OCI-LY3 (cell line): ENCODE results near the gene ERBIN.
"Not testable (repeated sequence)": the region's sequence is repeated elsewhere in the genome, so short reads cannot be mapped to it uniquely, and the experiment has no call there.

ENCODE experiments used
- H2AFZ ChIP-seq: fragments of 200-600, 300-600 bp; shearing (Covaris generic); 2 replicates; pipeline ENCODE4 v1.6.0; 2014; ENCODE audit warnings: antibody characterized with exemption, low read depth, low read length
- H3K27ac ChIP-seq: fragments of 200-600, 300-600 bp; sonication (generic); 2 replicates; pipeline ENCODE4 v1.5.1; 2014; ENCODE audit warnings: mild to moderate bottlenecking, low read length, moderate library complexity, mixed read lengths
- H3K27me3 ChIP-seq: fragments of 200-600, 300-600 bp; sonication (generic); 2 replicates; pipeline ENCODE4 v1.6.1; 2014; ENCODE audit warnings: low read depth, low read length, mixed read lengths
- H3K36me3 ChIP-seq: fragments of 200-600, 300-600 bp; sonication (generic); replicated peaks from 2 replicates; pipeline ENCODE3; 2014; ENCODE audit warnings: low read depth, low read length, mixed read lengths
- H3K4me1 ChIP-seq: fragments of 300-600, 200-600 bp; sonication (generic); 2 replicates; pipeline ENCODE4 v1.6.1; 2014; ENCODE audit warnings: low read length, mixed read lengths
- H3K4me2 ChIP-seq: fragments of 200-600, 300-600 bp; sonication (generic); 2 replicates; pipeline ENCODE4 v1.6.1; 2014; ENCODE audit warnings: low read length, mixed read lengths
- H3K4me3 ChIP-seq: fragments of 300-600, 200-600 bp; sonication (generic); 2 replicates; pipeline ENCODE4 v1.5.1; 2014; ENCODE audit warnings: antibody characterized with exemption, mild to moderate bottlenecking, low read length, moderate library complexity
- H3K79me2 ChIP-seq: fragments of 300-600, 200-600 bp; shearing (Covaris generic); 2 replicates; pipeline ENCODE4 v1.6.1; 2014; ENCODE audit warnings: mild to moderate bottlenecking, low read length, mixed read lengths
- H3K9ac ChIP-seq: fragments of 300-600, 200-600 bp; shearing (Covaris generic); 2 replicates; pipeline ENCODE4 v1.6.0; 2014; ENCODE audit warnings: mild to moderate bottlenecking, low read length, moderate library complexity
- H3K9me3 ChIP-seq: fragments of 200-600, 300-600 bp; shearing (Covaris generic); 2 replicates; pipeline ENCODE4 v1.6.1; 2014; ENCODE audit warnings: low read length, mixed read lengths; ENCODE audit not compliant: insufficient read depth
- H4K20me1 ChIP-seq: fragments of 200-600, 300-600 bp; sonication (generic); 2 replicates; pipeline ENCODE4 v1.6.1; 2016; ENCODE audit warnings: low read length, mixed read lengths; ENCODE audit not compliant: insufficient read depth
- EZH2phosphoT487 ChIP-seq: fragments of 200-600 bp; shearing (Covaris generic); IDR thresholded peaks from 2 replicates; pipeline ENCODE4 v1.6.1; 2018; ENCODE audit warnings: antibody characterized with exemption, mixed run types, low read depth
- TF ChIP-seq, protein P1 (sequence below): fragments of 200-600, 300-600 bp; sonication (generic); IDR thresholded peaks from 2 replicates; pipeline ENCODE4 v1.5.1; 2014; ENCODE audit warnings: antibody characterized with exemption, low read length, low read depth

The ERBIN gene

DNA sequence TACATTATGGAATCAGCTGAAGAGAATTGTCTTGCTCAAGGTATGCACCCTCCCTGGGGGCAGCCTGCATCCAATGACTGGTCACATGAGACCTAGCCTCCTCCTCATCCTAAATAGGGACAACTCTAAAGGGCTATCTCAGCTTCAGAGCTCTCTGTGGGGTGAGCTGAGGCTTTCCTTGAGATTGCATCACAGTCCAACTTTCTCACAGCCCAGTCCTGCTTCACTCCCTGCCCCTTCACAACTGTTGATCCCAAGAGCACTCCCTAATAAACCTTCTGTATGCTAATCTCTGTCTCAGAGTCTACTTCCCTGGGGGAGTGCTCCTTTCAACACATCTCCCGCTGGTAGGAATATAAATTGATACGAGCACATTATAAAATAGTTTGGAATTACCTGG, 44.1 kb upstream of the ERBIN start:
- TF ChIP-seq, protein P1, sequence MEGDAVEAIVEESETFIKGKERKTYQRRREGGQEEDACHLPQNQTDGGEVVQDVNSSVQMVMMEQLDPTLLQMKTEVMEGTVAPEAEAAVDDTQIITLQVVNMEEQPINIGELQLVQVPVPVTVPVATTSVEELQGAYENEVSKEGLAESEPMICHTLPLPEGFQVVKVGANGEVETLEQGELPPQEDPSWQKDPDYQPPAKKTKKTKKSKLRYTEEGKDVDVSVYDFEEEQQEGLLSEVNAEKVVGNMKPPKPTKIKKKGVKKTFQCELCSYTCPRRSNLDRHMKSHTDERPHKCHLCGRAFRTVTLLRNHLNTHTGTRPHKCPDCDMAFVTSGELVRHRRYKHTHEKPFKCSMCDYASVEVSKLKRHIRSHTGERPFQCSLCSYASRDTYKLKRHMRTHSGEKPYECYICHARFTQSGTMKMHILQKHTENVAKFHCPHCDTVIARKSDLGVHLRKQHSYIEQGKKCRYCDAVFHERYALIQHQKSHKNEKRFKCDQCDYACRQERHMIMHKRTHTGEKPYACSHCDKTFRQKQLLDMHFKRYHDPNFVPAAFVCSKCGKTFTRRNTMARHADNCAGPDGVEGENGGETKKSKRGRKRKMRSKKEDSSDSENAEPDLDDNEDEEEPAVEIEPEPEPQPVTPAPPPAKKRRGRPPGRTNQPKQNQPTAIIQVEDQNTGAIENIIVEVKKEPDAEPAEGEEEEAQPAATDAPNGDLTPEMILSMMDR = no peak
- TF ChIP-seq EZH2phosphoT487 = no peak

DNA sequence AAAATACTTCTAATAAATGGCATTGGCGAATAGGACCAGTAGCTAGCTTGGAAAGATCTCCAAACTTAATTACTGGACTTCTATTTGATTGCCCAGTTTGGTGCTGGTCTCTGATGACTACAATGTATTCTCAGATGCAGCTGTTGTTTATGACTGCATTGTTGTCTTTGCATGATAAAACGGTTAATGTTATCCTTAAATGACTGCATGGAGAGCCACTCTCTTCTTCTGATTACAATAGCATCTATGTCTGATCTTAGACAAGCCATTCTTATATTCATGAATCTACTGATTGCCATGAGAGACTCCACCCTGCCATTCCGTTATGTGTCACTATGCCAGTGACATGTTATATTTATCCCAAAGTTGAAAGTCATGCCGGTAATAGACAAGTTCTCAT, 42.9 kb upstream of the ERBIN start:
- Histone ChIP-seq H3K4me1 (peaks cover 7% of the 10 kb centered on the region; the same call in 1 of the 2 replicates), H3K27me3 (no peaks in the 10 kb centered on the region), H3K9ac (no peak overlapping the region), H3K4me2 (no peak overlapping the region), H3K36me3 (no peaks in the 10 kb centered on the region), H3K9me3 (no peaks in the 10 kb centered on the region), H2AFZ (no peak overlapping the region), H3K27ac (no peak overlapping the region), H3K79me2 (no peaks in the 10 kb centered on the region), H3K4me3 (no peak overlapping the region), H4K20me1 (no peaks in the 10 kb centered on the region)
- no peak for TF ChIP-seq EZH2phosphoT487
- TF ChIP-seq, protein P1 = no peak

More for the DNA sequence above, 44.1 kb upstream of the ERBIN start:
- H3K4me1 ChIP-seq = peaks cover 7% of the 10 kb centered on the region; the same call in 1 of the 2 replicates
- no peaks in the 10 kb centered on the region for H3K27me3 ChIP-seq
- no peak overlapping the region for H3K9ac ChIP-seq
- no peaks in the 10 kb centered on the region for H4K20me1 ChIP-seq
- no peaks in the 10 kb centered on the region for H3K9me3 ChIP-seq
- no peak overlapping the region for H3K4me3 ChIP-seq
- no peaks in the 10 kb centered on the region for H3K79me2 ChIP-seq
- no peak overlapping the region for H3K27ac ChIP-seq
- no peaks in the 10 kb centered on the region for H3K36me3 ChIP-seq
- no peak overlapping the region for H3K4me2 ChIP-seq
- H2AFZ ChIP-seq = no peak overlapping the region

DNA sequence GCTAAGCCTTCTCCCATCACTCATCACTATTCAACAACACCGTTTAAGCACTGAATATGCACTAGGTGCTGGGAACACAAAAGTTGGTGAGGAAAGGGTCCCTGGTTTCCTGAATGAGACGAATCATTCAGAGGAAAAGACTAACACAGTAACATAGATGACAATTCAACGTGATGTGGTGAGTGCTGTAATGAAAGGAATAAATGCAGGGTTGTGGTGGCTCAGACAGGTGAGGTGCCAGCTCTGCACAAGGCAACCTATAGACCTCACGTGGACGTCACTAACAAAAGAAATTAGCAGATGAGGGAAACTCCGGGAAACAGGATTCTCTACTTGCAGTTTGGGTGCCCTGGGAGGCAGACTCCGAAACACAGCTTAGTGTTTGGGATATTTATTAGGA, 40.0 kb upstream of the ERBIN start:
- Histone ChIP-seq H3K9me3 (no peaks in the 10 kb centered on the region), H2AFZ (no peak overlapping the region), H4K20me1 (no peaks in the 10 kb centered on the region), H3K4me3 (no peak overlapping the region), H3K9ac (no peak overlapping the region), H3K27me3 (no peaks in the 10 kb centered on the region), H3K27ac (no peak overlapping the region), H3K36me3 (no peaks in the 10 kb centered on the region), H3K79me2 (no peaks in the 10 kb centered on the region), H3K4me2 (no peak overlapping the region), H3K4me1 (no peaks in the 10 kb centered on the region)
- TF ChIP-seq, protein P1 = no peak
- TF ChIP-seq EZH2phosphoT487 = no peak

DNA sequence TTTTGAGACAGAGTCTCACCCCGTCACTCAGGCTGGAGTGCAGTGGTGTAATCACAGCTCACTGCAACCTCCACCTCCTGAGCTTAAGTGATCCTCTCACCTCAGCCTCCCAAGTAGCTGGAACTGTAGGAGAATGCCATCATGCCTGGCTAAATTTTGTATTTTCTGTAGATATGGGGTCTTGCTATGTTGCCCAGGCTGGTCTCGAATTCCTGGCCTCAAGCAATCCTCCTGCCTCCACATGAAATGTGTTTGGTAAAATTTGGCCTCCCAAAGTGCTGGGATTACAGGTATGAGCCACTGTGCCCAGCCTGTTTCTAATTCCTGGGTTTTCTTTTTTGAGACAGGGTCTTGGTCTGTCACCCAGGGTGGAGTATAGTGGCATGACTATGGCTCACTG, 34.4 kb upstream of the ERBIN start:
- not testable (repeated sequence) for H3K4me2 ChIP-seq, H2AFZ ChIP-seq, H4K20me1 ChIP-seq, H3K9ac ChIP-seq, H3K27ac ChIP-seq, H3K9me3 ChIP-seq, H3K27me3 ChIP-seq, H3K79me2 ChIP-seq, H3K36me3 ChIP-seq, H3K4me1 ChIP-seq, H3K4me3 ChIP-seq

DNA sequence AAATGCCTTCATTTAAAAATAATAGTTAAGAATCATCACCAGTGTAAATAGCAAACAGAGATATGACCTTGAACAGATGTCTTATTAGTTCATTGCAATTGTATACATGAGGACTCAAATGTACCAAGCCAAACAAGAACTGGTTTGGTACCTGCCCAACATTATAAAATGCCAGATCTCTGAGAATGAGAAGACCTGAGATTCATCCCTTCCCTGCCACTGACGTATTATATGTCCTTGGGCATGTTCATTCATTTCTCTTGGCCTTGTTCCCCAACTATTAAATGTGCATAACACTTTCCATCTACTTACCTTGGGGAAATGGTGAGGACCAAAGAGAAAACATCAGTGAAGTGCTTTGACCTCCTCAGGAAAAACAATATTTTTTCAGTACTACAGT, 33.6 kb upstream of the ERBIN start:
- Histone ChIP-seq H3K36me3 (no peaks in the 10 kb centered on the region), H3K27ac (no peak overlapping the region)

More for the DNA sequence above, 33.6 kb upstream of the ERBIN start:
- Histone ChIP-seq H2AFZ (no peak overlapping the region), H3K9ac (no peak overlapping the region), H4K20me1 (no peaks in the 10 kb centered on the region), H3K4me1 (no peaks in the 10 kb centered on the region), H3K4me3 (no peak overlapping the region), H3K79me2 (no peaks in the 10 kb centered on the region), H3K9me3 (no peaks in the 10 kb centered on the region), H3K27me3 (no peaks in the 10 kb centered on the region), H3K4me2 (no peak overlapping the region)
- TF ChIP-seq, protein P1 = no peak
- TF ChIP-seq EZH2phosphoT487 = no peak
